NCI-H446 (cell line): Measurements from ENCODE around the gene CSRNP3.
"Not testable (repeated sequence)": the region's sequence is repeated elsewhere in the genome, so short reads cannot be mapped to it uniquely, and the experiment has no call there.

Experiments
- DNase-seq, 2 experiments: peaks; one replicate each; lab custom pipeline; 2025; lab: John Stamatoyannopoulos, UW

Gene CSRNP3

DNA sequence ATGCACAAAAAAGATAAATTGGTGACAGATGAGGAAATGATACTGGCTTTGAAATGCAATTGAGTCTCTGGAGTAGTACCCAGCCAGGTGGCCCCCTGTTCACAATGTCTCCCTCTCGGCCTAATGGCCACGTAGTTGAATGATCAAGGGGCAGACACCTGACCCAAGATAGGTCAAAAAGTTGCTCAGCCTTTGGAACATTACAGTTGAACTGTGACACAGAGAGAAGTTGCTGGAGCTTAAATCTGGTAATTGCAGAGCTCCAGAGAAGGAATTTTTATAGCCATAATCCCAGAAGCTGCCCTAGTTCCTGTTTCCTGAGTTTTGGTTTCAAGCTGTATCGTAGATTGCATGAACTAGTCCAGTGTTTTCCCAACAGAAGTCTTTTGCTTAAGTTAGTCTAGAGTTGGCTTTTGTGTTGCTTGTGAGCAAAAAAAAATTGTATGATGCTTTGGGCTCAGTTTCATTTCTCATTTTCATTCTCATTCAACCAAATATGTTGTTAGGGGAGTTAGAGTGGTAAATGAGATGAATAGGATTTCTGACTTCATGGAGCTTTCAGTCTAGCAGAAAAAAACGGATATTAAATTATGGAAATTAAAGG, 117.9 kb downstream of the CSRNP3 start:
- no peak for DNase-seq

DNA sequence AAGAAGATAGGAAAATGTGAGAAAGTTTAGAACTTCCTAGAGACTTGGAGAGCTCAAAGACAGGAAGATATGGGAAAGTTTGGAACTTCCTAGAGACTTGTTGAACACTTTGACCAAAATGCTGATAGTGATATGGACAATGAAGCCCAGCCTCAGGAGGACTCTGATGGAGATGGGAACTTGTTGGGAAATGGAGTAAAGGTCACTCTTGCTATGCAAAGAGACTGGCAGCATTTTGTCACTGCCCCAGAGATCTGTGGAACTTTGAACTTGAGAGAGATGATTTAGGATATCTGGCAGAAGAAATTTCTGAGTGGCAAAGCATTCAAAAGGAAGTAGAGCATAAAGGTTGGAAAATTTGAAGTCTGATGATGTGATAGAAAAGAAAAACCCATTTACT, 121.5 kb downstream of the CSRNP3 start:
- not testable (repeated sequence) for DNase-seq

DNA sequence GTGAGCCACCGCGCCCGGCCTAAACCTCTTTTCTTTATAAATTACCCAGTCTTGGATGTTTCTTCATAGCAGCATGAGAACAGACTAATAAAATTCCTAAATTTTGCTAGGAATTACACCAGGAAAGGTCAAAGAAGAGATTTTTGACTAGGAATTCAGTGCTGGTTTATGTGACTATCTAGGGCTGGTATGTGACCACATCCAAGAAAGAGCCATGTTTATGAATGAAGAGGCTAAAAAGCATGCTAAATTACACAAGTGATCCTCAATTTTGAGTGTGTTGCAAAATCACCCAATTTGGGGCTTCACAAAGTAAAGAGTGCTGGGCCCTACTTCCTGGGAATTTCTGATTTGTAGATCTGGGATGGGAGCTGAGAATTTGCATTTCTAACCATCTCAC, 123.6 kb downstream of the CSRNP3 start:
- no peak for DNase-seq

DNA sequence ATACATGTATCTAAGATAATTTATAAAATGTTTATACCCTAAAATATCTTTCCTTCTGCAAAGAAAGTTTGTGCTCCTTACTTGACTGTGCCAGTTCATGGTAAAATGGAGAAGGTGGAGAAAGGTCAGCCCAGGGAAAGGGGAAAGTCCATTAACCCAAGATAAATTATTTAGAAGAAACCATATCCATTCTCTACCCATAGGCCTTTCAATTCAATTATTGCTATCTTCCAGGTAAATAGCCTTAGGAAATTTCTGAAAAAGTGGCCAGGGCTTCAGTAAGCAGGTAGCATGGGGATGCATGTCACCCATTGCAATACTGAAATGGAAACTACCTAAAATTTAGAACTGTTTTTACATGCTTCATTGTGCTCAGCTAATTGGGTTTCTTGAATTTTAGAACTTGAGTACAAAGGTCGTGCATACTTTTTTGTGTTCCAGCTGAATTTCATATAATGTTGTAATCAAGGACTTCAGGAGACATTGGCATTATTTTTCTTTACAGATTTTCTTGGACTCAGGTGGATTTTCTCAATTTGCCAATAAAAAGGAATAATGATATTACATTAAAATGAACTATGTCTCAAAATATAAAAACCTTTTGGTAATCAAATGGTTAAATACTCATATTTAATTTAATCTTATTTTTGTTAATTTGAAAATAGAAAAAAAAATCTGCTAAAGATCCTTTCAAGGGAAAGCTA, 124.9 kb downstream of the CSRNP3 start:
- no peak for DNase-seq

DNA sequence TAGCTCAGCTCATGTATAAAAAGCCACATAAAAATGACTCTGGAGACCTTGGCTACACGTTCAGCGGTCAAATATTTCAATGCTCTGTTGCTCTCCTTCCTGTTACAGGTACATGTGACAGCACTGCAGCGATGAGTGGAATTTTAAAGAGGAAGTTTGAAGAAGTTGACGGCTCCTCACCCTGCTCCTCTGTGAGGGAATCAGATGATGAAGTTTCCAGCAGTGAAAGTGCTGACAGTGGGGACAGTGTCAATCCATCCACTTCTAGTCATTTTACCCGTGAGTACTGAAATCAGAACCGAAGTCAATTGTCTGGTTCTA, 125.4 kb downstream of the CSRNP3 start:
- DNase-seq, result no peak

DNA sequence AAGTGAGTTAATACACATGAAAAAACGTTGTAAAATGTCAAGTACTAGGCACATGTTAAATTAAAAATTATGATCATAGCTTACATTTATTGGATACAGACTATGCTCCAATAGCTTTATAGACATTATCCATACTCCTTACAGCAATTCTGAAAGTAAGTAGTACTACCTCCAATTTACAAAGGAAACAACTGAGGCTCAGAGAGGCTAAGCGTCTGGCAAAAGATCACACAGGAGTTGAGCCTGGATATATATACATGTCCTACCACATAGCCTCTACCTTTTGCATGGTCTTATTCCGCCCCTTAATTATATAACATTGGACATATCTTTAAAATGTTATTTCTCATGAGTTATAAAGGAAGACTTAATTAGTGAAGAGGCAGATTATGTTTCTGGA, 127.3 kb downstream of the CSRNP3 start:
- no peak for DNase-seq

DNA sequence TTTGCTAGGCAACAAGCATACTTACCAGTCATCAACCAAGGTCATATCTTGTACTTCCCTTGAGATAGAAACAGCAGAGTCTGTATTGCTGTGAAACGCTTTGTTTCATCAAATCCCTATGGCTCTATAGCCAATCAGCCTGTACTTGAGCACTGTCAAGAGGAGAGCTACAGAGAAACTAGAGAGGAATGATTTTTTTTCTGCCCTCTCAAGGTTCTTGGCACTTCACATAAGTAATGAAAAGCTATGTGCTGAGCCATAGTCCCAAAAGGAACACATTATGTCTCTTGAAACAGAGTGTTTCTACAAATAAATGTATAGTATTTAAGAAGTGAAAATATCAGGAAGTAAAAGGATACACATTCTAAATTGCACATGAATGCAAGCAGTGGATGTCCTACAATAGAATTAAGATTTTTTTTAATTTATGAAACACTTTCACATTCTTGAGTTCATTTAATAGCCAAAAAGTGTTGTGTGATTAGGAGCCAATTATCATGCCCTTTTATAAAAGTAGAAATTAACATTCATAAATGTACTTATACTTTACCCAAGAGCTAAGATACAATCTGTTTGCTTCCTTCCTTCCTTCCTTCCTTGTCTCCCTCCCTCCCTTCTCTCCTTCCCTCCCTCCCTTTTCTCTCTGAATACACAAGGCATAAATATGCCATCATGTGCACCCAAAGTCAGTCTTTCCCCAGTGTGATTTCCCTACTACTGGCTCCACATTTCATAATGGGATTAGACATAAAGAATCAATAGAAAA, 131.8 kb downstream of the CSRNP3 start:
- no peak for DNase-seq

DNA sequence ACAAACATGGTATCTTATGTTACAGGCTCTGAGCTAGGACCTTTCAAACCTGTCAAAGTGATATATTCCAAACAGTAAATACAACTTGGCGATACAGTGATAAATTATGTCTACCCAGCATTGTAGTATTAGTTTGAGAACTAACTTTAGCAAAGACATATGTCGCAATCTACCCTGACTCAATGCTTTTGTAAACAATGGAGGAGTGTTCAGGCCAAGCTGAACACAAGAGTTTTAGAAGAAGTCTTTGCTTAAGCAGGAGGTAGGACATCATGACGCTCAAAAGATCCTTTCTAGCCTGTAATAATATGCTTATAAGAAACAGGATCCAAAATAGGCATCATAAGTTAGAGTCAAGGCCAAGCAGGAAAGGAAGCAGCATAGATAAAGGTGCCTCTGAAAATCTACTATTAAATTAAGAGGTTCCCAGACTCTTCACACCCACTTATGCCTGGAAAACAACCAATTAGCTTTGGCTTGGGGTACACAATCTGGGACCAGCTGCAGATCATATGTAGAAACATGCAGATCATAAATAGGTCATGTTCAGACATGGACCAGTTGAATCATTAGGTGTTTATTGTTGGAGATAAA, 132.5 kb downstream of the CSRNP3 start:
- no peak for DNase-seq

DNA sequence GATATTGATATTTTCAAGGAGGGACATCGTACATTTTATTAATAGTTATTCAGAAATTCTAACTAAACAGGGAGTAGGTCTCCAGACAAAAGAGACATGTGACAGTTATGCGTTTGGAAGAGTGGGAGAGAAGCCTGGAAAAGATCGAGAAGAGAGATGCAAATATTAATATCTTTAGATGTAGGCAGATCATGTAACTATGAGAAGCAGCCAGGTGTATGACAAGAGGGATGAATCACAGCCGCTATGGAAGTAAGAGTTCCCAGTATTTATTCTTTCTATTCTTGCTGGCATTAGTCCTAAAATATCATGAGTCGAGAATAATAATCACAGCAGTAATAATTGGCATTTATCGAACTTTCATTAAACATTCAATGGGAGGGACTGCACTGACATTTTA, 140.2 kb downstream of the CSRNP3 start:
- DNase-seq, result no peak

DNA sequence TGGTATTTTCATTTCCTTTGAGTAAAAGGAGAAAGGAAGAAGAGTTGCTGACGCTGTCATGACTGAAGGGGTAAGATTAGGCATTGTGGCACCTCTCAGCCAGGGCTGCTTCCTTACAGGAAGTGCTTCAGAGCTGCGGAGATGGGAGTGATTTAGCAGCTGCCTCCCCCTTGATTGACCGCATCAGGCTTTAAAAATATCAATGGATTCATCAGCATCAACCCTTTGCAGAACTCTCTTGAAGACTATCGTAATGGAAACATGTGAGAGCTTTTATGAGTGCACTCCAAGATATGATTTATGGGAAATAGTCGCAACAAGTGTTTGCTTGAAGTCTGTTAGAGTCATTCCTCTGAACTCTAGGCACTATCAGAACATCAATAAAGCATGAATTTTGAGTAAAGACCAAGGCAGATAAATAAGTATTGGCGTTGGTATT, 141.1 kb downstream of the CSRNP3 start:
- no peak for DNase-seq

DNA sequence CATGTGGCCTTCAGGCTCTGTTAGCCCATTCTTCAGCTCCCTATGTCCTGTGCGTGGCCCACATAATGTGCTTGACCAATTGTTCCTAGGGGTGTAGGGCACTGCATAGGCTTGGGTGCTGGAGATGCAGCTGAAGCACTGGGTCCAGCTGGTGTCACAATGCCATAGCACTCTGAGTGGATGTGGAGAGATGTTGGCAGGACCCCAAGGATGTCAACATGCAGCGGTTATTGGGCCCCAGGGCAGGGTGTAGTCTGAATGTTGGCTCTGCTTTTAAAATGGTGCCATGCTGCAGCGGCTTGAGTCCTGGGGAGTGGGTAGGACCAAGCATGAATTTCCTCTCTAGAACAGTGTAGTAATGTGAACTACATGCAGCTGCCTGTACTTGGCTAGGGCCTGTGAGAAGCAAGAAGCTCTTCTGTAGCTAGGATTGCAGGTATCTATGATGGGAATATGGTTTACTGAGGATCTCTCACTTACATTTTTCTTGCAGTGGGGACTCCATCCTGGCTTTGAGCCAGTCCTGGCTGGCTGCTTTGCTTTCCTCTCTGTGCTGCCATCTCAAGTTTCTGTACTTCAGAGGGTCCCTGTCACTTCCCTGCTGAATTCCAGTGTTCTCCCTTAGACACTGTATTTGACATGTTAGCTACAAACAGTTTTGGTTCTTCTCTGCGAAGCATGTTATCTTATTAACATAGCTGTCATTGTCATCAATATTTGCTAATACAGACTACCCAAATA, 148.4 kb downstream of the CSRNP3 start:
- peak in 1 of 2 experiments; percentile 35 for DNase-seq

DNA sequence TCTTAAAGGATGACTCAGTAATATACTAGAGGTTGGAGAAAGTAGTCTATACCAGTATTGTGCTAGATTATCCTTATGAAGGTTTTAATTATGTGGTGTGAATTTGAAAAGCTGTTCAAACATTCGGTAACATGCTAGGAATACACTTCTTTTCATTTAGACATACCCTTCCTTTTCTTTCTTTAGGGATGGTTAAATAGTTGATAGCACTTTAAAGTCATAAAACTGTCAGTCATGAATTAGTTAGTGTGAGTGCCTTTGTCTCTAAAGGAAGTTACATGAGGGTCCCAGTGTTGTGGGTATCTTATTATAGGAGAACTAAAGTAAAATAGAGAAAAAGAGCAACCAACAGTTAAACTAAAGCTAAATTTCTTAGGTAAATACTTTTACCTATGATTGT, 149.3 kb downstream of the CSRNP3 start:
- DNase-seq, result no peak

DNA sequence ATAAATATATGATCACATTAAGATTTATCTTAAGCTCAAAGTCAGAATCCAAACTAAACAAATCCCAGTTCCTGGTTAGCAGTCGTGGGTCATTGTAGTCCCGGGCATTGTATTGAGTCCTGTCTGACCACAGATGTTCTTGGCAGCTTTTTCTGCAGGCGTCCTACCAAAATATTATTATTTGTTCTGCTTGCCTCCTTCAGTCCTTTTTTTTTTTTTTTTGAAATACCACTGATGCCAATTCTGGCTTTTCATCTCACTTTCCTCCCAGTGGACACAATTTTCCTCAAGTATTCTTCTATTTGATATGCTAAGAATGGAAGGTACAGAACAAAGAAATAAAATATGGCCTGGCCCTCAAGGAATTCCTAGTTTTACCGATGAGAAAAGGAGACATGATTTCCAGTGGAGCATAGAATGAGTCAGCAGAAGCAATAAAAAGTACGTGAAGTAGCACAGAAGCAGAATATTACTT, 151.6 kb downstream of the CSRNP3 start:
- peak in 1 of 2 experiments; percentile 19 for DNase-seq

DNA sequence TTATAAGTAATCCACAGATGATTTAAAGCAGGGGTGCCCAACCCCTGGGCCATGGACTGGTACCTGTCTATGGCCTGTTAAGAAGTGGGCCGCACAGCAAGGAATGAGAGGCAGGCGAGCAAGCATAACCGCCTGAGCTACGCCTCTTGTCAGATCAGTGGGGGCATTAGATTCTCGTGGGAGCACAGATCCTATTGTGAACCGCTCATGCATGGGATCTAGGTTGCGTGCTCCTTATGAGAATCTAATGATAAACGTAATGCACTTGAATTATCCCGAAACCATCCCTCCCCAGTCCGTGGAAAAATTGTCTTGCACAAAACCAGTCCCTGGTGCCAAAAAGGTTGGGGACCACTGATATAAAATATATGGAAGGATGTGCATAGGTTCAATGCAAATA, 153.7 kb downstream of the CSRNP3 start:
- no peak for DNase-seq

DNA sequence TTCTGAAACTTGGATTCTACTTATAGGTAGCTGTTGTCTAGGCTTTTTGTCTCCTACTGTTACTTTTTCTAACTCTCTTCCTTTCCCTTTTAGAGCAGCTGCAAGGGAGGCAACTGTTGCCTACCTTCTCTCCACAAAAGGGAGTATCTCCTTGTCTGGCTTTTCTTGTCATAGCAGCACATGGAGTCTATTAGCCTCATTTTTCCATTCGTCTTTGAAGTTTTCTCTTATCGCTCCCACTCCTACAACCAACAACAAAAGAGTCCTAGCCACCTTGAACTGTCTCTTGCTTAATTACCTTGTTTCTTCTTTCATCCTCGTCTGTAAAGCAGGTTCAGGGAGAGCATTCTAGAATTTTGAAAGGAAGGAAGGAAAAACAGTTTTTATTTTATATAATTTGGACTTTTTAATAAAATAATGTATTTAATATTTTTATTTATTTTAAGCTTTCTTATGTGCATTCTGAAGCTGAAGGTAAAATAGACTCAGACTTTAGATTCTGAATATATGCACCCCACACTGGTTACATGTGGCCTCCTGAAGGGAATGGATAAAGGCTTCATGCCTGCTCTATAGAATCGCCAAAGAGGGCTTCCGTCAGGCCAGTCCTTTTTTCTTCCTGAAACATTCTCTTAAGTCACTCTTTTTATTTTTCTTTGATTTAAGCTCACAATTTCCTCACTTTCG, 154.4 kb downstream of the CSRNP3 start:
- DNase-seq, result no peak

DNA sequence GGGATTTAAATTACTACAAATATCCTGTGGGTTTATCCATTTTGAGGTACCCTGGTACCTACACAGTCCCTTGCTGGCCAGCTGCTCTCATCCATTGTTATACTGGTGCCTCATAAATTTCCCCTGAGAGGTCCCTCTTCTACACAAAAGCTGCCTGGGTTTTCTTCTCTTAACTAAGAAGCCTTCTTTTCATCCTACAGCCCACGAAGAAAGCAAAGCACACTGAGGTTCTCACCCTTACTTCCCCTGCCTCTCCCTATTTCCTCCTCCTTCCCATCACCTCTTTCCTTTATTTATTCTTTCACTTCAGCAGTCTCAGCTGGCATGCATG, 154.9 kb downstream of the CSRNP3 start:
- DNase-seq, result no peak

DNA sequence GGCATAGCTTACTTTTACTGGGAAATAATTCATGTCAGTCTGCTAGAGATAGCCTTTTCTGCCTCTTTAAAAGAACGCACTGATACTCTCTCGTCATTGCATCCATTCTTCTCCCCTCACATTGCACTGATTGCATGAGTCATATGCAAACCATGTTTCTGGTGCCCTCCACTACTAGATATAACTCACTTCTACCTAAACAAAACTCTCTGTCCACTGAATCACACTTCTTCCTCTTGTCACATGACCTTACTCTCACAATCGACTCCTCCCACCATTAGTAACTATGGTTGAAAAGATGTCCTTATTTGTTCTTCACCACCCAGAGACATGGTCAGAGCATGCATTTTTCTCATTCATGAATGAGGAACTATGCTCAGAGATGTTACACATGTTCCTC, 158.0 kb downstream of the CSRNP3 start:
- DNase-seq, result no peak

DNA sequence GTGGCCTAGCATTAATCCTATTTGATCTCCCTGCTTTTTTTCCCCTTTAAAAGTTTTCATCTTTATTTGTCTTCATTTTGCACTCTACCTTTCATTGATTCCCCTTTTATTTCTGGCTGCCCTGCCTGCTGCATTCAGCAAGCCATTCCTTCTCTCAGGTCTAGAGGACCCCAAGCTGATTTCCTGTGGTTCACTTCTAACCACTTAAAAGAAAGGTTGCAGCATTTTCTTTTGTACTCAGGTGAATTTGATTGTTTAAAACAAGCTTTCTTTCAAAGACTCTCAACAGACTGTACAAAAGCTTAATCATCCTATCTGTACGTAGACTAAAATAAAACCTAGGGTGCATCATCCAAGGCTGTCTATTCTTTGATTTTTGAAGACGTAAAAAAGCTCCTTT, 160.3 kb downstream of the CSRNP3 start:
- DNase-seq, result no peak

DNA sequence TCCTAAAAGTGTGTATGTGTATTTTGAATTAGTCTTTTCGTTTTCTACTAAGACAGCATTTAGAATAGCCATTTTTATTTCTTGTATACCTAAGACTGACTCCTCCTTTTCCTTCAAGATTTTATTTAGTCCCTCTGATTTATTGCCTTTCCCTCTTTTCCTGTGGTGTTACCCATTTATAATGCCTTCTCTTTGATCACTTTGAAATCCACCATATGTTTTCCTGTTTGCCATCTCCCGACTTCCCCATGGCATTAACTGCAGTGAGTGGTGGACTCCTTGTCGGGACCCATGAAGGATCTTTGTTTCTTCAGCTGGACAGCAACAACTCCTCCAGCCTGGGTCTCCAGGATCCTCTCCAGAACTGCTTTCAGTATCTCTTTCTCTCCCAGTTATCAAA, 160.7 kb downstream of the CSRNP3 start:
- no peak for DNase-seq

DNA sequence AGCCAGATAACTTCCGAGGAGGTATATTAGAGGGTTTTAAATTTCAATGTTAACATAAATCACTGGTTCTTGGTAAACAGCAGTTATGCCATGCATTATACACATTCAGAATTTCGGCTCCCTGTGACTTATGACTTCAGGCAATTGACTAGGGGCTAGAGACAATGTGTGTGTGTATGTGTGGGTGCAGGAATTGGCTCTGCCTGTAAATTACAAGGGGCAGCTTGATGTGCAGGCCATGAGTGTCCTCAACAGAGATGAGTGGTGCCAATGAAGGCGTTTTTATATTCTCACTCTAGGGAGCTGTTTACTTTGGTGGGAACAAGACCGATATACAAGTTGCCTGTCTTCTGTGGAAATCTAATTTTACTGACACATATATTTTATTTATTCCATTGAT, 161.6 kb downstream of the CSRNP3 start:
- DNase-seq, result peak in 1 of 2 experiments; percentile 38

DNA sequence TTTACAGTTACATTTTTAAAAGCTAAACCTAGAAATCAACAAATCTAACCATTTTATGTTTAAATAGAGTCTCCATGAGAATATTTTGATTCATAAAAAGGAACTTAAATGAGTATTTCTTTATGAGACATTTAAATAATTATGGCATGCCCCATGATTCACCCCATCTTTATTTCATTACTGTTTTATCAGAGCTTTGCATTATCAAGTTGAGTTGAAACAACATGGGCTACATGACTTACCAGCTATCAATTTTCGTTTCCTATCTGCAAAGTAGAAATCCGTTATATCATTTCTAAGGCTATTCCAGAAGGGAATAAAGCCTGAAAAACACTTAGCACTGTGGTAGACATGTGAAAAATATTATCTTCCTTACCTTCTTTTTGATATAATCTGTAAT, 163.1 kb downstream of the CSRNP3 start:
- no peak for DNase-seq

DNA sequence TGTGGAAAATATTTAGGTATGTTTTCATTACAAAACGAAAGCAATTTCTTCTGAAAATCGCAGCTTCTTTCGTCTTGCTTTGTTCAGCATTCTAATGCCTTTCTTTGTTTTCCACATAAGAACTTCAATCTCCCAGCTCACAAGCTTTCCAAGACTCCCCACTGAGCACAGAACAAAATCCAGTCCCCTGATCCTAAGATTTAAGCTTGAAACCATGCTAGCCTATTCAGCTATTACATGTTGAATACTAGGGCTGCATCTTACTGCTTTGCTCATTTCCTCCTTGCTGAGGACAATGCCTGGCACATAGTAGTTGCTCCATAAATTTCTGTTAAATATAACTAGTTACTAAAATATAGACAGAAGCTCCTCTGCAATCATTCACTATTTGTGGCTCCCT, 163.9 kb downstream of the CSRNP3 start:
- no peak for DNase-seq
